Heart right ventricle (tissue), 16 donors: Measurements from ENCODE around the gene TTLL9. TPM values are rescaled to one million over a fixed set of nuclear protein-coding genes. Genes with fewer than 3 reads are reported as not detected.

Source experiments
- ATAC-seq, 8 donors: fragments of 200-7000 bp; cut with Tn5 transposase; one replicate each; pipeline ENCODE4 v1.9.1; 2020; ENCODE audit warnings: mild to moderate bottlenecking in 8 of 8, moderate library complexity in 8 of 8, moderate number of reproducible peaks in 1 of 8
- DNase-seq, 2 donors: peaks; one replicate each; pipeline ENCODE4 v3.0.0-alpha.2; 2020
- H3K27ac ChIP-seq, 10 donors: fragments of 200-600 bp; sonication (generic) in 2 of 10; one replicate each; pipeline versions ENCODE4 v1.5.0 to v1.8.0; 2020 to 2022; ENCODE audit warnings: mild to moderate bottlenecking in 3 of 10
- H3K27me3 ChIP-seq, 7 donors: fragments of 200-600 bp; one replicate each; pipeline ENCODE4 v1.8.0; 2021 to 2022; ENCODE audit warnings: mild to moderate bottlenecking in 2 of 7
- H3K36me3 ChIP-seq, 9 donors: fragments of 200-600 bp; sonication (generic) in 1 of 9; one replicate each; pipeline versions ENCODE4 v1.5.0 to v1.8.0; 2020 to 2022; ENCODE audit warnings: mild to moderate bottlenecking in 2 of 9
- H3K4me1 ChIP-seq, 9 donors: fragments of 200-600 bp; sonication (generic) in 1 of 9; one replicate each; pipeline versions ENCODE4 v1.5.0 to v1.8.0; 2020 to 2022; ENCODE audit warnings: mild to moderate bottlenecking in 4 of 9
- H3K4me3 ChIP-seq, 10 donors: fragments of 200-600 bp; sonication (generic) in 2 of 10; one replicate each; pipeline versions ENCODE4 v1.5.0 to v1.8.0; 2020 to 2022; ENCODE audit warnings: mild to moderate bottlenecking in 7 of 10, moderate library complexity in 2 of 10
- H3K9me3 ChIP-seq, 11 donors: fragments of 200-600 bp in 10 of 11; sonication (generic) in 2 of 11; one replicate each; pipeline versions ENCODE4 v1.5.0 to v1.8.0; 2013 to 2022; ENCODE audit warnings: mild to moderate bottlenecking in 2 of 11, control low read depth in 1 of 11, moderate library complexity in 1 of 11
- WGBS, 2 donors: extraction: QIAGEN DNeasy Blood & Tissue Kit; methylation state at CpG; one replicate each; pipeline ENCODE4 v1.1.7; 2013; ENCODE audit warnings: inconsistent platforms in 1 of 2; 5-methylcytosine and 5-hydroxymethylcytosine counted together
- intact Hi-C, 10 donors: fragments of 100-400 bp; cut with DNase I; formaldehyde crosslinking; loops; one replicate each; pipeline versions ENCODE4 v1.11.1 to v1.14.2; 2022
- polyA plus RNA-seq, 2 donors: library from polyadenylated mRNA; stranded (reverse); fragments of 200-250 nt; gene quantifications; one replicate each; pipeline ENCODE4 v1.2.3, GENCODE V29; 2013
- total RNA-seq, 10 donors: library from RNA; stranded (reverse); fragmentation: NEBNext Ultra II Directional in 3 of 10; extraction: Animal tissue kit (Norgen Biotek cat#: 25700) in 3 of 10; gene quantifications; one replicate each; pipeline versions ENCODE4 v1.2.1 to v1.2.4, GENCODE V29; 2021 to 2023
- TF ChIP-seq, protein P1 (sequence below), 9 donors: fragments of 200-600 bp; sonication (generic) in 2 of 9; IDR thresholded peaks; one replicate each; pipeline versions ENCODE4 v1.5.0 to v1.8.0; 2021 to 2022; ENCODE audit warnings: antibody characterized with exemption in 9 of 9, mild to moderate bottlenecking in 5 of 9, moderate library complexity in 1 of 9
- donor health status: Arrhythmogenic right ventricular cardiomyopathy.
- donor health status: ischemic (EF 13 %, LVEDD 7.1; RV severe dilation, severe dysfunction).
- donor health status: healthy with polysubstance abuse.
- donor health status: DM: no; HTN: yes; CAD: no.
- donor health status: DM: no; HTN: no; CAD: no.
- donor health status: ischemic (EF 25% LVEDD 6.9; RV normal size, moderate dysfunction).
- donor health status: ischemic (EF 25% LVEDD 5.7; RV mildly dilated, moderate dysfunction).
- donor health status: healthy.
- donor health status: DM: yes; HTN: yes; CAD: no.
- donor health status: Ischemic cardiomyopathy.
- donor health status: ischemic (EF 35%, LVEDD 5.7; RV mildly dilated, moderate dysfunction).
- donor health status: nonischemic (EF 11% LVEDD 7.7; RV severe dilation, severe dysfunction).
- donor health status: DM: yes; HTN: yes; CAD: no.
- donor health status: PGD.
- donor health status: ischemic (EF 29% LVEDD 5.4; RV normal size, mild dysfunction).
- donor health status: nonischemic (EF 23%, LVEDD 6.1; RV moderate dilation, normal function).

The TTLL9 gene
- total and polyA plus RNA-seq, 12 donors = 0.03 to 0.15 (median 0.07) TPM; not detected in 9

DNA sequence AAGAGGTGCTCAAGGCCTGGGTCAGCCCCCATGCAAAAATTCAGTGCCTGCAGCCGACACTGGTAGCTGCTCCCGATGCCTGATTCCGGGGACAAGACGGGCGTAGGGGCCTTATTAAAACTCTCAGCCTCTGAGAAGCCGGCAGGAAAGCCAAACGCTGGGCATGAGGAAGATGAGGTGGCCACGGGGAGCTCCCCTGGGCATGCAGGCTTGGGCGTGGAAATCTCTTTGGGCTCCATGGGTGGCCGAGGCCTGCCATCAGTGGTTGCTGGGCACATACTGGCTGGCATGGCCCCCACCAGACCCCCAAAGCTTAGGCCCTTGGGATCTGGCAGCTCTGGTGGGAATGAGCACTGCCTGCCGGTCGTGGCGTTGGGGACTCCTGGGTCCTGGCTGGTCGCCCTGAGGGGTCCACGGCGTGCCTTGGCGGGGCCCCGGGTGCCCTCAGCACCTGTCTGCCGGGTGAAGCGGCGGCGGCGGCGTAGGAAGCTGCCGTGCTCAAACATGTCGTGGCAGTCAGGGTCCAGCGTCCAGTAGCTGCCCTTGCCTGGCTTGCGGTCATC lies 25.6 kb upstream of the TTLL9 start:
- ATAC-seq = no peak
- intact Hi-C loops = loop anchor here in 1 of 10 donors (10.0 kb wide), 1 partner anchor 240 kb away; no protein-coding TSS in a partner anchor
- TF ChIP-seq, protein P1, sequence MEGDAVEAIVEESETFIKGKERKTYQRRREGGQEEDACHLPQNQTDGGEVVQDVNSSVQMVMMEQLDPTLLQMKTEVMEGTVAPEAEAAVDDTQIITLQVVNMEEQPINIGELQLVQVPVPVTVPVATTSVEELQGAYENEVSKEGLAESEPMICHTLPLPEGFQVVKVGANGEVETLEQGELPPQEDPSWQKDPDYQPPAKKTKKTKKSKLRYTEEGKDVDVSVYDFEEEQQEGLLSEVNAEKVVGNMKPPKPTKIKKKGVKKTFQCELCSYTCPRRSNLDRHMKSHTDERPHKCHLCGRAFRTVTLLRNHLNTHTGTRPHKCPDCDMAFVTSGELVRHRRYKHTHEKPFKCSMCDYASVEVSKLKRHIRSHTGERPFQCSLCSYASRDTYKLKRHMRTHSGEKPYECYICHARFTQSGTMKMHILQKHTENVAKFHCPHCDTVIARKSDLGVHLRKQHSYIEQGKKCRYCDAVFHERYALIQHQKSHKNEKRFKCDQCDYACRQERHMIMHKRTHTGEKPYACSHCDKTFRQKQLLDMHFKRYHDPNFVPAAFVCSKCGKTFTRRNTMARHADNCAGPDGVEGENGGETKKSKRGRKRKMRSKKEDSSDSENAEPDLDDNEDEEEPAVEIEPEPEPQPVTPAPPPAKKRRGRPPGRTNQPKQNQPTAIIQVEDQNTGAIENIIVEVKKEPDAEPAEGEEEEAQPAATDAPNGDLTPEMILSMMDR (IDR thresholded peaks at IDR 0.05) = no peak
- WGBS, 2 donors = 85 to 86% methylated on average over 28 of the region's 28 CpGs
- Histone ChIP-seq H3K9me3 (no peaks in the 10 kb centered on the region), H3K4me3 (peak overlapping the region; percentile 18 to 63 (median 48)), H3K4me1 (peaks cover 4 to 56% (median 27%) of the 10 kb centered on the region in 9 donors), H3K36me3 (no peaks in the 10 kb centered on the region), H3K27ac (peak overlapping the region; percentile 27 to 91 (median 78)), H3K27me3 (peaks cover 0 to 19% (median 14%) of the 10 kb centered on the region in 7 donors)
- no peak for DNase-seq

DNA sequence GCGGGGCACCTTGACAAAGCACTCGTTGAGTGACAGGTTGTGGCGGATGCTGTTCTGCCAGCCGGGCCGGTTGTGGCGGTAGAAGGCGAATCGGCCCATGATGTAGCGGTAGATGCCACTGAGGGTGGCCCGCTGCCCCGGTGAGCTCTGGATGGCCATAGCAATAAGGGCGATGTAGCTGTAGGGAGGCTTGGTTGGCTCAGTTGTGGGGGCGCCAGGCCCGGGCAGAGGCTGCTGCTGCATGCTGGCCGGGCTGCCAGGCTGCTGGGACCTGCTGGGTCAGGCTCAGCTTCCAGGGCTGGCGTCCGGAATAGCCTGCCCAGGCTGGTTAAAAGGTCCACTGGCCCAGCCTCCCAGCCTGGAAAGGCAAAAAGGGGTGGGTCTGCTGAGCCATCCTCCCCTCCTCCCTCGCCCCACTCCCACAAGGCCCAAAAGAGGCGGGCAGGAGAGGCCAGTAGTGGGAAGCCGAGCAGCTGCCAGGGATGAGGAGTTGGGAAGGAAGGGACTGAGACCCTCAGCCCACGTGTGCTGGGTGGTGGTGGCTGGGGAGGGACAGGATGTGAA lies 25.1 kb upstream of the TTLL9 start, which contains the start of gene FOXS1:
Gene FOXS1, minus strand, starts transcription at position 305 of the 564 bp plus-strand sequence. Its CDS starts 62 bp downstream, at position 243.
- TF ChIP-seq, protein P1 (IDR thresholded peaks at IDR 0.05) = no peak
- peak within 1 kb of the TSS; percentile 18 to 63 (median 48) for H3K4me3 ChIP-seq
- ATAC-seq (peak; percentile 47 to 81 (median 72)), DNase-seq (peak; percentile 64 to 80)
- intact Hi-C loops = loop anchor here in 1 of 10 donors (10.0 kb wide), 1 partner anchor 239 kb away; no protein-coding TSS in a partner anchor
- no peaks in the 10 kb centered on the region for H3K36me3 ChIP-seq
- H3K27ac ChIP-seq = peak within 1 kb of the TSS; percentile 27 to 91 (median 78)
- H3K9me3 ChIP-seq = no peaks in the 10 kb centered on the region
- peaks cover 0 to 25% (median 19%) of the 10 kb centered on the region in 7 donors for H3K27me3 ChIP-seq
- 60 to 61% methylated on average over 21 of the region's 21 CpGs for WGBS, 2 donors
- H3K4me1 ChIP-seq = peaks cover 4 to 51% (median 27%) of the 10 kb centered on the region in 9 donors

DNA sequence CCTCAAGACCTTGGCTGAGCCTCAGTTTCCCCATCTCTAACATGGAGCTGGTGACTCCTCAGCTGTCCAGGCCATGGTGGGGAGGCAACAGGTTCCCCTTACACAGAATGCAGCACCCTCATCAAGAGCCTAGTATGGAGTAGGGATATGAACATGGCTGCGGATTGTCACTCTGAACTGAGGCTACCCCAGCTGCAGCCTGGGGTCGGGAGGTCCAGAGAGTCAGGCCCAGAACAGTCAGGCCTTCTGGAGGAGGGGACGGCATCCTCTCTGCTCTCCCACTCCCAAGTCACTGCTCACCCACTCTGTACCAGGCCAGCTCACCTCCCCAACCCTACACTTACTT lies 23.7 kb upstream of the TTLL9 start:
- WGBS, 2 donors = 51 to 76% methylated on average over 3 of the region's 3 CpGs
- TF ChIP-seq, protein P1 (IDR thresholded peaks at IDR 0.05) = no peak
- Histone ChIP-seq H3K27me3 (peaks cover 0 to 39% (median 33%) of the 10 kb centered on the region in 7 donors), H3K4me1 (peaks cover 4 to 37% (median 17%) of the 10 kb centered on the region in 9 donors), H3K9me3 (no peaks in the 10 kb centered on the region), H3K4me3 (no peak overlapping the region), H3K27ac (no peak overlapping the region), H3K36me3 (no peaks in the 10 kb centered on the region)
- ATAC-seq = no peak
- intact Hi-C loops = loop anchor here in 4 of 10 donors (1.0 to 10.0 kb wide), 3 partner anchors 23 to 238 kb away; no protein-coding TSS in a partner anchor
- no peak for DNase-seq

DNA sequence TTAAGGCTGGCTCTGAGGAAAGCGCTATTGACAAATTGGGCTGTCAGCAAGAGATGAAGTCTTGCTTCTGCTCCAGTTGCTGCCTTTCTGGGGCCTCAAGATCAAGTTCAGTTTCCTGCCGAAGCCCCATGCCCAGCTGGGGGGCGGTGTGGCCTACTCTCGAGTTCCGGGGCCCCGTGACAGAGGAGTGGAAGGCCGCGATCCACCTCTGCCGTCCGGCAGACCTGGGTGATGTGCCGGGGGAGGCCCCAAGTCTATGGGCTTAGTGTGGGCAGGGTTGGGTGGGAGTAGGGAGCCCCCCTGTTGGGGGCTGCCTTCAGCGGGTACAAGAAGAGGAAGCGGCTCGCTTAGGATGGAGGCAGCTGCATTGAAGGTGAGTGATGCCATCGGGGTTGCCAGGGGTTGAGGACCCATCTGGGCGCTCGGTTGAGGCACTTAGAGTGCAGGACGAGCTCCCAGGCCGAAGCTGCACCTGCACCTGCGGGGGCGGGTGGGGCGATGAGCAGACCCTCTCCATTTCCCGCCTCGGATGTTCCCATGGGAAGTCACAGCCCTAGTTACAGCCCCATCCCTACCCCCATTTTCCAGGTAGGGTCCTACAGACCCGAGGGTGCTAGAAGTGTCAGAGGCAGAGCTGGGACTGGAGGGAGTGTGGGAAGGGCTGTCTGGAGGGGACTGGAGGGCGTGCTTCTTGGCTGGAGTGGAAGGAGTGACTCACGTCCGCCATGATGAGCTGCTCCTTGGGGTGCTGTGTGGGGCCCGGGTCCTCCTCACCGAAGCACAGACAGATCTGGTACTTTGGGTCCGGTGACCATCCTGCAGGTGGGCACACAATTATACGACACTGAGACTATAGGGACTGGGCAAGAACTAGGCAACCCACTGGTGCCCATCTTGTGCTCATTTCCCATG lies 22.1 kb upstream of the TTLL9 start:
- Histone ChIP-seq H3K27me3 (peaks cover 0 to 41% (median 39%) of the 10 kb centered on the region in 7 donors), H3K27ac (no peak overlapping the region), H3K4me3 (no peak overlapping the region), H3K9me3 (no peaks in the 10 kb centered on the region), H3K4me1 (peaks cover 0 to 21% (median 2%) of the 10 kb centered on the region in 9 donors), H3K36me3 (no peaks in the 10 kb centered on the region)
- no peak for ATAC-seq
- DNase-seq = no peak
- TF ChIP-seq, protein P1 (IDR thresholded peaks at IDR 0.05) = no peak
- intact Hi-C loops = loop anchor here in 1 of 10 donors (10.0 kb wide), 1 partner anchor 236 kb away; no protein-coding TSS in a partner anchor
- 89 to 90% methylated on average over 32 of the region's 32 CpGs for WGBS, 2 donors
